ENCODE data around the gene OAS2. TPM values are rescaled to one million over a fixed set of nuclear protein-coding genes. Genes with fewer than 3 reads are reported as not detected.

The OAS2 gene
- total RNA-seq, 1 donor from 2014 or later, result not detected

GRCh38 chr12:113014565-113014964, 36.2 kb downstream of the OAS2 start:
- DNase-seq, result no peak
- Mint-ChIP-seq H3K4me1 (ENCODE audit: low read depth, unreplicated experiment) (no peaks in the 10 kb centered on the region), H3K36me3 (ENCODE audit: unreplicated experiment) (peaks cover 6% of the 10 kb centered on the region), H3K27me3 (ENCODE audit: unreplicated experiment) (peaks cover 5% of the 10 kb centered on the region), H3K27ac (ENCODE audit: unreplicated experiment) (no peak overlapping the region), H3K9me3 (ENCODE audit: unreplicated experiment) (peaks cover 2% of the 10 kb centered on the region), H3K4me3 (ENCODE audit: unreplicated experiment) (no peak overlapping the region)
- TF ChIP-seq CTCF (IDR thresholded peaks at IDR 0.05; ENCODE audit: partially characterized antibody, unreplicated experiment), result no peak

GRCh38 chr12:113016796-113017195, 38.5 kb downstream of the OAS2 start:
- H3K4me1 Mint-ChIP-seq (ENCODE audit: low read depth, unreplicated experiment), result no peaks in the 10 kb centered on the region
- no peak for TF ChIP-seq CTCF (IDR thresholded peaks at IDR 0.05; ENCODE audit: partially characterized antibody, unreplicated experiment)
- H3K4me3 Mint-ChIP-seq (ENCODE audit: unreplicated experiment), result no peak overlapping the region
- peaks cover 3% of the 10 kb centered on the region for H3K9me3 Mint-ChIP-seq (ENCODE audit: unreplicated experiment)
- no peak for DNase-seq
- no peak overlapping the region for H3K27ac Mint-ChIP-seq (ENCODE audit: unreplicated experiment)
- peaks cover 6% of the 10 kb centered on the region for H3K36me3 Mint-ChIP-seq (ENCODE audit: unreplicated experiment)
- peaks cover 5% of the 10 kb centered on the region for H3K27me3 Mint-ChIP-seq (ENCODE audit: unreplicated experiment)

DNA sequence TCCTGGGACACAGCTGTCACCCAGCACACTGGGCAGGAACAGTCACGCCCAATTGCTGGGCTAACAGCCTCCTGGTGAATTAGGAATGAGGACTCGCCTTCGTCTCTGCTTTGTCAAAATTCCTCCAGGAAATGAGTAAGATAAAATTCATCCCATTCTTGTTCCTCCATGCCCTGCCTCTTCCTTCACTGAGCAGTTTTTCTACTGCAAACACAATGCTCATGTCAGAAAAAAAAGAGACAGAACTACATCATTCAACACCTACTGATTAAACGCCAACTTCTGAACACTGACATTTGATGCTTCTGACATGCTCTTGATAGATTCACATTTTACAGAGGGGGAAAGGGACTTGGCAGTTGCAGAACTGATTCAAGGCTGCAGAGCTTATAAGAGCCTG, 40.7 kb downstream of the OAS2 start:
- no peak for DNase-seq
- no peak overlapping the region for H3K27ac Mint-ChIP-seq (ENCODE audit: unreplicated experiment)
- TF ChIP-seq CTCF (IDR thresholded peaks at IDR 0.05; ENCODE audit: partially characterized antibody, unreplicated experiment), result no peak
- peaks cover 6% of the 10 kb centered on the region for H3K36me3 Mint-ChIP-seq (ENCODE audit: unreplicated experiment)
- H3K9me3 Mint-ChIP-seq (ENCODE audit: unreplicated experiment), result peaks cover 3% of the 10 kb centered on the region
- H3K27me3 Mint-ChIP-seq (ENCODE audit: unreplicated experiment), result peaks cover 5% of the 10 kb centered on the region
- no peak overlapping the region for H3K4me3 Mint-ChIP-seq (ENCODE audit: unreplicated experiment)
- no peaks in the 10 kb centered on the region for H3K4me1 Mint-ChIP-seq (ENCODE audit: low read depth, unreplicated experiment)

GRCh38 chr12:113021500-113021899, 43.2 kb downstream of the OAS2 start:
- no peak overlapping the region for H3K27ac Mint-ChIP-seq (ENCODE audit: unreplicated experiment)
- no peaks in the 10 kb centered on the region for H3K36me3 Mint-ChIP-seq (ENCODE audit: unreplicated experiment)
- no peak overlapping the region for H3K4me3 Mint-ChIP-seq (ENCODE audit: unreplicated experiment)
- H3K9me3 Mint-ChIP-seq (ENCODE audit: unreplicated experiment), result peaks cover 1% of the 10 kb centered on the region
- H3K4me1 Mint-ChIP-seq (ENCODE audit: low read depth, unreplicated experiment), result no peaks in the 10 kb centered on the region
- TF ChIP-seq CTCF (IDR thresholded peaks at IDR 0.05; ENCODE audit: partially characterized antibody, unreplicated experiment), result no peak
- H3K27me3 Mint-ChIP-seq (ENCODE audit: unreplicated experiment), result peaks cover 4% of the 10 kb centered on the region
- DNase-seq, result no peak

DNA sequence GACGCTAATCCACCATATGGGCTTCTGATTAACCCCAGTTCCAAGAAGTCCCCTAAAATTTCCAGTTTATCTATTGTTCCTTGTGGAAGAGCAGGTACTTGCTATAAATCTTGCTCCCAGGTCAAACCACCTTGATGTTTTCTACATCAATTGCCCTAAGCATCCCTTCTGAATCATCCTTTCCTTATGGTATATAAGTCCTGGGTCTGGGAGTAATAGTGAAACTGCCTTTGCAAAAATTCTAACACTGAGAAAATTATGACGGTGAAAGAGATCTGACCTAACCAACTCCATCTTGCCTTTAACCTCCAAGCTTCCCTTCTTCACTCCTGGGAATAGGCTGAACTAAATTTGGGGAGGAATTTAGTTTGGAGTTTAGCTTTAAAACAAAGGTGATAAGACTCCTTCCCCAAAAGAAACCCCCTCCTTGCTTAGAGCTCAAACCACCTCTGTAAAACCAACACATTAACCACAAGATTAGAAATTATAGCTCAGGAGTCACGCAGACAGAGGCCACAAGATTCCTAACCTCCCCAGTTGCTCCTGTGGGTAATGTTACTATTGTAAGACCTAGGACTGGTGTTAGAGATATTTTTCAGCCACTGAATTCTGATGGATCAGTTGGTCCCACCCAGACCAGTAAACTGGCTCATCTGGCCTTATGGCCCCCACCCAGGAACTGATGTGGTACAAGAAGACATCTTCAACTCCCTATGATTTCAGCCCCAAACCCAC, 44.4 kb downstream of the OAS2 start:
- peaks cover under 1% of the 10 kb centered on the region for H3K27me3 Mint-ChIP-seq (ENCODE audit: unreplicated experiment)
- peaks cover 1% of the 10 kb centered on the region for H3K9me3 Mint-ChIP-seq (ENCODE audit: unreplicated experiment)
- H3K4me3 Mint-ChIP-seq (ENCODE audit: unreplicated experiment), result no peak overlapping the region
- no peak for TF ChIP-seq CTCF (IDR thresholded peaks at IDR 0.05; ENCODE audit: partially characterized antibody, unreplicated experiment)
- no peak overlapping the region for H3K27ac Mint-ChIP-seq (ENCODE audit: unreplicated experiment)
- no peak for DNase-seq
- H3K4me1 Mint-ChIP-seq (ENCODE audit: low read depth, unreplicated experiment), result no peaks in the 10 kb centered on the region
- no peaks in the 10 kb centered on the region for H3K36me3 Mint-ChIP-seq (ENCODE audit: unreplicated experiment)

All from glutamatergic neuron (in vitro differentiated cells).